NCI-H1930 (cell line): ENCODE measurements around the gene RABL6.
A peak's percentile ranks its signal among the peaks of the same experiment; 100 is the strongest.

Source experiments
- DNase-seq, 2 experiments: peaks; one replicate each; lab custom pipeline; 2025; lab: John Stamatoyannopoulos, UW

The RABL6 gene

DNA sequence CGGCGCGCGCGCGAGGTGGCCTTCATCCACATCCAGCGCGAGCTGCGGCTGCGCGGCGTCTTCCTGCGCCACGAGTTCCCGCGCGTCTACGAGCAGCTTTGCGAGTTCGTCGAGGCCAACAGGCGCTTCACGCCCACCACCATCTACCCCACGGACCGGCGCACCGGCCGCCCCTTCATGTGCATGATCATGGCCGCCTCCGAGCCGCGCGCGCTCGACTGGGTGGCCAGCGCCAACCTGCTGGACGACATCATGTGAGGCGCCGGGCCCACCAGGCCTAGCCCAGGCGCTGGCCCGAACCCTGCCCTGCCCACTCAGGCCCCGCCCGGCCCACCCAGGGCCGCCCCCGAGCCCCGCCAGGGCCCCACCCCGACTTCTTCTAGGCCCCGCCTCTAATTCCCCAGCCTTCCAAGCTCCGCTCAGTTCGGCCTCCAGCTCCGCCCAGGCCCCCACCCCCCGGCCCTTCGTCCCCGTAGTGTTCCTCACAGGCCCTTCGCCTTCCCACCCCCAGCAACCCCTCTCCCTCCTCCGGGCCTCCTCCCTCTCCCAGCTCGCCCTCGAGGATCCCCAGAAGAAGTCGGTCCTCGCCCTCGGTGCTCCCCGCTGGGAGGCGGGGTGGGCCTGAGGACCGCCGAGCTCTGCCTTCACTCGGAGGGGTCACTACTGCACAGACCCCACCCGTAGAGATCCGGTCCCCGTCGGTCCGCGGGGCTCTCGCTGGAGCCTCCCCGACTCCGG, 39.5 kb downstream of the RABL6 start:
- no peak for DNase-seq

DNA sequence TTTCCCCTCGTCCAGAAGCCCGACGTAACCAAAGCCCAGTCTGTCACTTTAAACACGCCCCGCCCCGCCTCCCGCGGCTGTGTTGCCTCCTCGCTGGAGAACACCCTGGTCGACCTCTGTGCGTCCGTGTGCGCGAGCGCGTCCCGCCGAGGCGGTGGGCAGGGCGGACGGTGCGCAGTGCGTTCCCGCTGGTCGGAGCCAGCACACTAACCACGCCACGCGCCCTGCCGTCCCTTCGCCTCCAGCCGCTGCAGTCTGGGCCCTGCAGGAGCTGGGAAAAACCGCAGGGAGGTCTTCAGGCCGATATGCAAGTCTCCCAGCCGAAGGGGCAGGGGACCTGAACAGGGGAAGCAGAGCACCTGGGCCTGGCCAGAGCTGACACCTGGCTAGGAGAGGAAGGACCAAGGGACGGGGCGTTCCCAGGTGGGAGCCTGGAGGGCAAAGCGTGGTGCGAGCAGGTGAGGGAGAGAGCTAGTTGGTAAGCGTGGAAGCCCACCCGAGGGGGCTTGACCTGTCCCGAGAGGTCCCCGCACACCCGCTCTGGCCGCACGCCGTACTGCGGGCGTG, 40.2 kb downstream of the RABL6 start:
- peak; percentile 54 to 61 for DNase-seq

DNA sequence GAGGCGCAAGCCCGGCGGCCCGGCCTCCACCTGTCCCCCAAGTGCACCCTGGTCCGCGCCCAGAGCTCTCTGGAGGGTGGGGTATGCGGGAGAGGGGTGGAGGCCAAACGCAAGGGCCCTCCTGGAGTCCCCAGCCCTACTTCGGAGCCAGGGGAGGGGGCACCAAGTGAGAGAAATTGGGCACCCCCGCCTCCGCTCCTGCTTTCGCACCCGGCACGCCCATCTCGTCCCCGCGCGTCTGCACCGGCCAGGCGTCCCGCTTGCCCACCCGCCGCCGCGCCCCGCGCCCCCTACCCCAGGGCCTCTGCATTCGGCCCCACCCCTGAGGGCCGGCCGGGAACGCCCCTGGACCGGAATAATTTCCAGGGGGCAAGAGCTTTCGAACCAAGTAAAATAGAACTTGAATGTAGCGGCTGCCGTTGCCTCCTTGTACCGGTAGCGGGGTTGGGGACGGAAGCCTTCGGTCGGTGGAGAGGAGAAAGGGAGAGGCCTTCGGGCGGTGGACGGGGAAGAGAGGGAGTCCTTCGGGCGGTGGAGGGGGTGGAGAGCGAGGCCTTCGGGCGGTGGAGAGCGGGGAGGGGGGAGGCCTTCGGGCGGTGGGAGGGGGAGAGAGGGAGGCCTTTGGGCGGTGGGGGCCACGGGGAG, 40.8 kb downstream of the RABL6 start:
- DNase-seq = peak; percentile 58 to 68

DNA sequence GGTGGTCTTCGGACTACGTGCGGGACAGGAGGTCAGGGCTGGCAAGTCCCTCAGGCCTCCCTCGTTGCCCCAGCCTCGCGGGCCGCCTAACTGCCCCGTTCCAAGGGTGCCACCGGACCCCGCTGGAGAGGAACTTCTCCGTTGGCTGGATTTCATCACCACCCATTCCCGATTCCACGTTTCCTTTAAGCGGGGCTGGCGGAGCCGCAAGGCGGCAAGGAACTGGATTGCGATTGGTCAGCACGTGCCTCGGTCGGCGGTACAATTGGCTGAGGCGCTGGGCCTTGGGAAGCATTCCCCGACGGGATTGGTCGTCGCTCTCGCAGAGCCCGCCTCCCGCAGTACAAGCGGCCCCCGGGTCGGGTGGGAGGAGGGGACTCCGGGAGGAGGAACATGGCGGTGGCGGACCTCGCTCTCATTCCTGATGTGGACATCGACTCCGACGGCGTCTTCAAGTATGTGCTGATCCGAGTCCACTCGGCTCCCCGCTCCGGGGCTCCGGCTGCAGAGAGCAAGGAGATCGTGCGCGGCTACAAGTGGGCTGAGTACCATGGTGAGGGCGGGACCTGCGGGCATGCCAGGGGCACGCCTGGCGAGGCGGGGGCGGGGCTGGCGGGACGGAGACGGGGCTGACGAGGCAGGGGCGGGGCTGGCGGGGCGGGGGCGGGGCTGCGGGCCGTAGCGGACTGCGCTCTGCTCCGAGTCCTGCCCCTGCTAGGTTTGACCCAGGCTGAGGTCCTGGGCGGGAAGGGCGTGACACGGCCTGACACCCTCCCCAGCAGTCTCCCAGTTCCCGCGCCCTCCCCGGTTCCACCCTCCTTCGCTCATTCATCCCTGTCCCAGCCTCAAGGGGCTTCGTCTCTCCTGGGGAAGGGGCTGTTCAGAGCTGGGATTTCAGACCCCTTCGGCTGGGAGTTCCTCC, 41.6 kb downstream of the RABL6 start, which contains the start of gene PHPT1:
TSS of gene PHPT1 (plus strand) at position 372 of the 922 bp plus-strand sequence. CDS start at position 394, 22 bp downstream.
- DNase-seq = peak; percentile 98 to 99

DNA sequence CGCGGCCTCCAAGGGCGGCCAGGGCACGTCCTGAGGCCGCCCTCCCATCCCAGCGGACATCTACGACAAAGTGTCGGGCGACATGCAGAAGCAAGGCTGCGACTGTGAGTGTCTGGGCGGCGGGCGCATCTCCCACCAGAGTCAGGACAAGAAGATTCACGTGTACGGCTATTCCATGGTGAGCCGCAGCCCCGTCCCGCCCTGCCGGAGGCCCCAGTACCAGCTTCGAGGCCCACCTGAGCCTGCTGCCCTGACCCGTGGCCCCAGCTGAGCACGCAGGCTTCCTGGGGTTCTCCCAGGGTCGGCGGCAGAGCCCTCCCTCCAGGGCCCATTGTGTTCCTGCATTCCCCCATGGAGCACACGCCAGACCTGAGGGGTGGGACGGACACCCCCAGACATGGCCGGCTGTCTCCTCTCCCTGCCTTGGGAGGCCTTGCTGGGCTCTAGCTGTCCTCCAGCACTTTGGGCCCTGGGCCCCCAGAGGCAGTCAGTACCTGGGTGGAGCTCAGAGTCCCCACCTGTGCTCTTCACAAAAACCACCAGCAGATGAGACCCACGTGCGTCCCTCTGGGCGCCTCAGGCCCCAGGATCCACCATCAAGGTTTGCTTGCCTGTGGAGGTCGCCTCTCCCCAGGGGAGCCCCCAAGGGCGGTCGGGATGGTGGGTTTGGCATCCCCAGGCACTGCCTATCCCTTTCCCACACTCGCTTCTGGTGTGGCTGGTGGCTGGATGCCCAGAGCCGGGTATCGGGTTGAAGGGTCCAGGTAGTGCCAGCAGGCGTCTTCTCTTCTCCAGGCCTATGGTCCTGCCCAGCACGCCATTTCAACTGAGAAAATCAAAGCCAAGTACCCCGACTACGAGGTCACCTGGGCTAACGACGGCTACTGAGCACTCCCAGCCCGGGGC, 42.5 kb downstream of the RABL6 start:
- no peak for DNase-seq

DNA sequence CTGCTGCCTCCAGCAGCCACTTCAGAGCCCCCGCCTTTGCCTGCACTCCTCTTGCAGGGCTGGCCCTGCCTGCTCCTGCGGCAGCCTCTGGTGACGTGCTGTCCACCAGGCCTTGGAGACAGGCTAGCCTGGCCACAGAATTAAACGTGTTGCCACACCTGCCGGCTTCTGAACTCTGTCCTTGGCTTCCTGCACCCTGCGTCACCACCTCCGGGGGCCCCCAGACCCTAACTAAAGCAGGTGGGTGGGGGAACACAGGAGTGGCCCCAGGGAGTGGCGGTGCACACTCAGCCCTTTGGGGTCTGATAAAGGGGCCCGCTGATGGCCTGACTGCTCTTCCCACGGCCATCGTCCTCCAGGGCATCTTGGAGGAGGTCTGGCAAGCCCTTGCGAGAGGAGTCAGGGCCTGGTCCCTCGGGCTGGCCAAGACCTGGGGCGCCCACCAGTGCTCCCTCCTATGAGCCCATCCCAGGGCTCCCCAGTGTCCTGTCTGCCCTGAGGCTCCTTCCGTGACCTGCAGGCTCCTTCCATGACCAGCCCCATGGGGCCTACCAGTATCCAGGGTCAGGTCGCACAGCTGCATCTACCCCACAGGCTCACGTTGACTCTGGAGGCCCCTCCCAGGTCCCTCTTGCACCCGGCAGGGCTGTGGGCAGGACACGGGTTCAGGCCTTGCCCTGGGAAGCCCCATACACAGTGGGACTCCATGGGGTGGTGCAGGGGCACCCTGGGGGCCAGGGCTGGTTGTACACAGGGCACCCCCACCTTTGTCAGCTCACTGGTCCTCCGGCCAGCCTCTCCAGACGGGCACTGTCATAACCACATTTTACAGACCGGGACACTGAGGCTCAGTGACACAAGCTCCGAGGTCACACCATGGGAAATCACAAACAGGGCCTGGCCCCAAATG, 43.4 kb downstream of the RABL6 start:
- DNase-seq = no peak

DNA sequence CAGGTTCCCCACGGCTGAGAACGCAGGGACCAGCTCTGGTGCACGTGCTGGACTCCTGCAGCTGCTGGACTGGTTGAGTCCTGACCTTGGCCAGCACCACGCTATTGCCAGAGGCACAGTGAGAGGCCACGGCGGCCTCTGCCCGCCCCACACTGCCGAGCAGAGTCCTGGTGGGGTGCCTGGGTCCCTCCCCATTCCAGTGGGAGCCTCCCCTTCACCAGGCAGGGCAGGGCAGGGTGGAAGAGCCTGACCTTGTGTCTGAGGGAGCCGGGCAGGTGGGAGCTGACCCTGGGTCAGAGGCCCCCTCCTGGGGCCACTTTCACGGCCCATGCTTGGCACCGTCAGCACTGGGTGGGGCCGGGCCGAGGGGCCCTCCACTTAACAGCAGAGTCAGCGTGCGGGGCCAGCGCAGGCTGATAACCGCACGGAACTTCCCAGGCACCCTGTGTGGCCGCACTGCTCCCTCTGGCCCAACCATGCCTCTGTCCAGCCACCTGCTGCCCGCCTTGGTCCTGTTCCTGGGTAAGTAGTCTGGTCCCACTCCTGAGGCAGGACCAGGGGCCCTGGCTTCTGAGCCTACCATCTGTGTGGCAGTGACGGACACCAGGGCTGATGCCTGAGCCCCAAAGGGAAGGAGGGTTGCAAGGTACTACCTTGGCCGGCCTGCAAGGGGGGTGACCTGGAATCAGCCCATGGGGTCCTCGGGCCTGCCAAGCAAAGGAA, 44.4 kb downstream of the RABL6 start, which contains the start of gene MAMDC4:
TSS of gene MAMDC4 (plus strand) at position 406 of the 723 bp plus-strand sequence. CDS start at position 477, 71 bp downstream.
- DNase-seq = no peak

DNA sequence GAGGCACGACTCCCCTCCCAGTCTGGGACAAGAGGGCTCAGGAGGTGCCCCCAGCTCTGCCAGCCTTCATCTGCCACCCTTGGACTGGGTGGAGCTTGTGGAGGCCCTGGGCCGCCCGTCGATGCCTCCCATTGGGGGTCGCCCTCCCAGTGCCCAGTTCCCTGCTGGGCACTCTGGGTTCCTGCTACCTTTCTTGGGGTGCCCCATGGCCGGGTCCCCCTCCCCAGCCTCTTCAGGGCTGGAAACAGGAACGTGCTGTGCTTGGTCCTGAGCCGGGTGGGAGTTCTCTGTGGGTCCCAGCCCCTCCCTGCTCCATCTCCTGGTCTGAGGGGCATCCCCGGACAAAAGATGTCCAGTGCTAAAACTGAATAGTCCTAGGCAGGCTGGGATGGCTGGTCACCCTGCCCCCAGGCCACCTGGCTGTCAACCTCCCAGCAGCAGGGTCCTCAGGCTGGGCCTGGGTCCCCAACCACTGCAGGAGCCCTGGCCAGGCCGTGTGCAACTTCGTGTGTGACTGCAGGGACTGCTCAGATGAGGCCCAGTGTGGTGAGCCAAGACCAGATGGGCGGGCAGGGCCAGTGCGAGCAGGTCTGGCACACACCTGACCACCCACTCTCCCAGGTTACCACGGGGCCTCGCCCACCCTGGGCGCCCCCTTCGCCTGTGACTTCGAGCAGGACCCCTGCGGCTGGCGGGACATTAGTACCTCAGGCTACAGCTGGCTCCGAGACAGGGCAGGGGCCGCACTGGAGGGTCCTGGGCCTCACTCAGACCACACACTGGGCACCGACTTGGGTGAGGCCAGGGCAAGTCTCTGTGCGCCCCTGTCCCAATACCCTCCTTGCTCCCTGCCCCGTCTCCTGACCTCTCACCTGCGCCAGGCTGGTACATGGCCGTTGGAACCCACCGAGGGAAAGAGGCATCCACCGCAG, 45.2 kb downstream of the RABL6 start:
- no peak for DNase-seq

DNA sequence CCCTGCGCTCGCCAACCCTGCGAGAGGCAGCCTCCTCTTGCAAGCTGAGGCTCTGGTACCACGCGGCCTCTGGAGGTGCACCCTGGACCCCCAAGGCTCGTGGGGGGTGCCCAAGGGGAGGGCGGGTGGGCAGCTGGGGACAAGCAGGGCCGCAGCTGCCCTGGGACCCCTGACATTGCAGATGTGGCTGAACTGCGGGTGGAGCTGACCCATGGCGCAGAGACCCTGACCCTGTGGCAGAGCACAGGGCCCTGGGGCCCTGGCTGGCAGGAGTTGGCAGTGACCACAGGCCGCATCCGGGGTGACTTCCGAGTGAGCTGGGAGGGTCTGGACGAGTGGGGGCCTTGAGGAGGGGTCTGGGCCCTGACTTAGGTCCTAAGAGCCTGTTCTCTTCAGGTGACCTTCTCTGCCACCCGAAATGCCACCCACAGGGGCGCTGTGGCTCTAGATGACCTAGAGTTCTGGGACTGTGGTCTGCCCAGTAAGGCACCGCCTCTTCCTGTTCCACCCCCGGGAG, 45.9 kb downstream of the RABL6 start:
- no peak for DNase-seq

DNA sequence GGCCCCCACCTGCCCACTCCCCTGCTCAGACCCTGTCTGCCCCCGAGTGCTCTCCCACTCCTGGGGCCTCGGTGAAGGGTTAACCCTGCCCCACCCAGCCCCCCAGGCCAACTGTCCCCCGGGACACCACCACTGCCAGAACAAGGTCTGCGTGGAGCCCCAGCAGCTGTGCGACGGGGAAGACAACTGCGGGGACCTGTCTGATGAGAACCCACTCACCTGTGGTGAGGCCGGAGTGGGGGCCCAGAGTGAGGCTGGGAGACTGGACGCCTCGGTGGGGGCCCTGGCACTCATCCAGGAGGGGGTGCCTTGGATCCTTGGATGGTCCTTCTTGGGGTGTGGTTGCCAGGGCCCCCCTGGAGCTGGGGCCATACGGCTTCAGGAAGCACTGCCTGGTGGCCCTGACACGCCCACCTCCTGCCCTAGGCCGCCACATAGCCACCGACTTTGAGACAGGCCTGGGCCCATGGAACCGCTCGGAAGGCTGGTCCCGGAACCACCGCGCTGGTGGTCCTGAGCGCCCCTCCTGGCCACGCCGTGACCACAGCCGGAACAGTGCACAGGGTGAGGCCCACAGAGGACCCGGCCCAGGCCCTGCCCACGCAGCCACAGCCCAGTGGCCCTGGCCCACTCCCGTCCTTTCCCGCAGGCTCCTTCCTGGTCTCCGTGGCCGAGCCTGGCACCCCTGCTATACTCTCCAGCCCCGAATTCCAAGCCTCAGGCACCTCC, 46.5 kb downstream of the RABL6 start:
- no peak for DNase-seq

DNA sequence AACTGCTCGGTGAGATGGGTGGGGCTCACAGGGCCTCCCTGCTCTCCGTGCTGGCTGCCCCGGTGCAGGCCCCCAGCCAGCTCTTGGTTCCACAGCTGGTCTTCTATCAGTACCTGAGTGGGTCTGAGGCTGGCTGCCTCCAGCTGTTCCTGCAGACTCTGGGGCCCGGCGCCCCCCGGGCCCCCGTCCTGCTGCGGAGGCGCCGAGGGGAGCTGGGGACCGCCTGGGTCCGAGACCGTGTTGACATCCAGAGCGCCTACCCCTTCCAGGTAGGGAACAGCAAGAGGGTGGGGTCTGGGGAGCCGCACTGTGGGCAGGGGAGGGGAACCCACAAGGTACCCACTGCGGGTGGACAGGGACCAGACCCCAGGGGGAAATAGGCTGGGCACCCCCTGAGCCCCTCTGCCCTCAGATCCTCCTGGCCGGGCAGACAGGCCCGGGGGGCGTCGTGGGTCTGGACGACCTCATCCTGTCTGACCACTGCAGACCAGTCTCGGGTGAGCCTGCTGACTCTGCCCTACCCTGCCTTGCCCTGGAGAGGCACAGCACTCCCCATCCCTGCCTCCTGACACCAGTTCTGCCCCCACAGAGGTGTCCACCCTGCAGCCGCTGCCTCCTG, 47.2 kb downstream of the RABL6 start:
- DNase-seq = no peak

DNA sequence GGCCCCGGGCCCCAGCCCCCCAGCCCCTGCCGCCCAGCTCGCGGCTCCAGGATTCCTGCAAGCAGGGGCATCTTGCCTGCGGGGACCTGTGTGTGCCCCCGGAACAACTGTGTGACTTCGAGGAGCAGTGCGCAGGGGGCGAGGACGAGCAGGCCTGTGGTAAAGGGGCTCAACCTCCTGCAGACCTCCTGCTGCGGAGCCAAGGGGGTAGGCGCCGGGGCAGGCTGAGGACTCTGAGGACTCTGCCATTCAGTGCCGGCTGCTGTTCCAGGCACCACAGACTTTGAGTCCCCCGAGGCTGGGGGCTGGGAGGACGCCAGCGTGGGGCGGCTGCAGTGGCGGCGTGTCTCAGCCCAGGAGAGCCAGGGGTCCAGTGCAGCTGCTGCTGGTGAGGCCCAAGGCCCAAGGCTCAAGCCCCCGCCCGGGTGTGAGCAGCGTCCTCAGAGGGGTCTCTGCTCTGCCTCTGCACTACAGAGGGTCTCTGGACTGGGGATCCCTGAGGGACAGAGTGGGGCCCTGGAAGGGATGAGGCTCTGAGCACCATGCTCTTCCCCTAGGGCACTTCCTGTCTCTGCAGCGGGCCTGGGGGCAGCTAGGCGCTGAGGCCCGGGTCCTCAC, 47.8 kb downstream of the RABL6 start:
- no peak for DNase-seq

DNA sequence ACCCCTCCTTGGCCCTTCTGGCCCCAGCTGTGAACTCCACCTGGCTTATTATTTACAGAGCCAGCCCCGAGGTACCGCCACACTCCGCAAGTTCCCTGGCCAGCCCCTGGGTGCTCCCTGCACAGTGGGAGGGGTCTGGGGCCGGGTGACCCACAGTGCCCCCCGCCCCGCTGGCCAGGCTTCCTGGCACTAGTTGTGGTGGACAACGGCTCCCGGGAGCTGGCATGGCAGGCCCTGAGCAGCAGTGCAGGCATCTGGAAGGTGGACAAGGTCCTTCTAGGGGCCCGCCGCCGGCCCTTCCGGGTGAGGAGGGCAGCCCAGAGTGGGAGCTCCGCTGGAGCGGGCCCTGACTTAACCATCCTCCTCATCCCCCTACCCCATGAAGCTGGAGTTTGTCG, 48.3 kb downstream of the RABL6 start:
- DNase-seq = no peak

DNA sequence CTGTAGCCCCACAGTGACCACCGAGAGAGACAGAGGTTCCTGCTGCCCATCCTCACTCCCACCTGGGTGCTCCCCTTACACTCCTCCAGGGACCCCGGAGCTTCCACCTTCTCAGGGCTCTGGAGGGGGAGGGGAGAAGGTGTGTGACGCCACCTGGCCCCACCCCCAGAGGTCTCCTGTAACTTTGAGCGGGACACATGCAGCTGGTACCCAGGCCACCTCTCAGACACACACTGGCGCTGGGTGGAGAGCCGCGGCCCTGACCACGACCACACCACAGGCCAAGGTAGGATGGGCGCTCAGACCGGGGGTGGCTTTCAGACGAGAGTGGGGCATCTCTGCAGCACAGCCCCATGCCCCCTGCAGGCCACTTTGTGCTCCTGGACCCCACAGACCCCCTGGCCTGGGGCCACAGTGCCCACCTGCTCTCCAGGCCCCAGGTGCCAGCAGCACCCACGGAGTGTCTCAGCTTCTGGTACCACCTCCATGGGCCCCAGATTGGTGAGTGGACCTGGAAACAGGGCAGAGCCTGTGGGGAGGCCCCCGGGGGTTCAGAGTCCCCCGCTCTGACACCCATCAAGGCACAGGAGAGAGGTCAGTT, 48.9 kb downstream of the RABL6 start:
- no peak for DNase-seq

DNA sequence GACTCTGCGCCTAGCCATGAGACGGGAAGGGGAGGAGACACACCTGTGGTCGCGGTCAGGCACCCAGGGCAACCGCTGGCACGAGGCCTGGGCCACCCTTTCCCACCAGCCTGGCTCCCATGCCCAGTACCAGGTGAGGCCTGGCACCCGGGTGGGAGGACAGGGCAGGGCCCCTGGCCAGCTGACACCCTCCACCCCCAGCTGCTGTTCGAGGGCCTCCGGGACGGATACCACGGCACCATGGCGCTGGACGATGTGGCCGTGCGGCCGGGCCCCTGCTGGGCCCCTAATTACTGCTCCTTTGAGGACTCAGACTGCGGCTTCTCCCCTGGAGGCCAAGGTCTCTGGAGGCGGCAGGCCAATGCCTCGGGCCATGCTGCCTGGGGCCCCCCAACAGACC, 49.4 kb downstream of the RABL6 start:
- DNase-seq = no peak
